ENCODE data around the gene ACP2. TPM values are rescaled to one million over a fixed set of nuclear protein-coding genes. Genes with fewer than 3 reads are reported as not detected.

Gene ACP2
- polyA plus RNA-seq, 3 donors, result 13.1 to 25.3 (median 20.5) TPM

- DNase-seq, result peak; percentile 78 to 90 (median 87)
- Histone ChIP-seq H3K9ac (ENCODE audit: insufficient read depth, low read length, poor library complexity, severe bottlenecking) (peak within 1 kb of the TSS; percentile 80), H3K79me2 (ENCODE audit: insufficient read depth, low read length) (peaks cover 49% of the 10 kb centered on the region), H3K9me3 (replicated peaks in 1 of 2; ENCODE audit: control insufficient read depth in 1 of 2, insufficient read depth in 1 of 2, low read length in 2 of 2) (no peaks in the 10 kb centered on the region), H3K27me3 (ENCODE audit: control insufficient read depth in 2 of 2, insufficient read depth in 2 of 2, low read length in 2 of 2) (no peaks in the 10 kb centered on the region), H3K36me3 (replicated peaks in 1 of 2; ENCODE audit: control insufficient read depth in 1 of 2, insufficient read depth in 2 of 2, low read length in 2 of 2) (peaks cover 14% of the 10 kb centered on the region in 2 donors), H3K4me1 (ENCODE audit: control insufficient read depth in 1 of 2, insufficient read depth in 2 of 2, low read length in 2 of 2) (peaks cover 53 to 56% of the 10 kb centered on the region in 2 donors), H3K4me3 (replicated peaks in 1 of 3; ENCODE audit: low read depth in 2 of 3, low read length in 3 of 3) (peak within 1 kb of the TSS; percentile 63 to 95 (median 80)), H4K20me1 (ENCODE audit: insufficient read depth, low read length) (peaks cover 45% of the 10 kb centered on the region), H2AFZ (ENCODE audit: insufficient read depth, low read depth, low read length, poor library complexity, severe bottlenecking) (peak within 1 kb of the TSS; percentile 86), H3K4me2 (replicated peaks; ENCODE audit: extremely low read depth, low read length, poor library complexity, severe bottlenecking) (peak within 1 kb of the TSS; percentile 85), H3K27ac (ENCODE audit: low read depth in 1 of 2, low read length in 2 of 2) (peak within 1 kb of the TSS; percentile 96)
- Mint-ChIP-seq H3K4me3 (peak within 1 kb of the TSS; percentile 83 to 94), H3K36me3 (peaks cover 7 to 14% of the 10 kb centered on the region in 2 donors), H3K27ac (peak within 1 kb of the TSS; percentile 96 to 100 (median 98)), H3K4me1 (peaks cover 55% of the 10 kb centered on the region), H3K27me3 (ENCODE audit: low read depth in 3 of 3) (peaks cover 0 to 3% (median 1%) of the 10 kb centered on the region in 3 donors), H3K9me3 (no peaks in the 10 kb centered on the region)
- WGBS (ENCODE audit: insufficient coverage), result under 1% methylated on average over 45 of the region's 57 CpGs
- intact Hi-C loops (cut with micrococcal nuclease), result loop anchor here (1.0 to 10.0 kb wide), 6 partner anchors 21 to 157 kb away; partner anchors contain the start of genes ARFGAP2 (in 2 of the 2), DDB2 (in 2 of the 2) and PSMC3 (in 1 of the 2)
- no peak for TF ChIP-seq CTCF (IDR thresholded peaks at IDR 0.05)
Measured at GRCh38 chr11:47269829-47270305, 21.3 kb upstream of the ACP2 start, which contains the start of gene MADD. Gene MADD, plus strand, starts transcription at chr11:47270133.

GRCh38 chr11:47269002-47269828, 20.6 kb upstream of the ACP2 start:
- Histone ChIP-seq H3K9me3 (replicated peaks in 1 of 2; ENCODE audit: control insufficient read depth in 1 of 2, insufficient read depth in 1 of 2, low read length in 2 of 2) (no peaks in the 10 kb centered on the region), H3K27ac (ENCODE audit: low read depth in 1 of 2, low read length in 2 of 2) (peak overlapping the region; percentile 96), H3K36me3 (replicated peaks in 1 of 2; ENCODE audit: control insufficient read depth in 1 of 2, insufficient read depth in 2 of 2, low read length in 2 of 2) (peaks cover 7 to 8% of the 10 kb centered on the region in 2 donors), H3K9ac (ENCODE audit: insufficient read depth, low read length, poor library complexity, severe bottlenecking) (peak overlapping the region; percentile 80), H2AFZ (ENCODE audit: insufficient read depth, low read depth, low read length, poor library complexity, severe bottlenecking) (peak overlapping the region; percentile 86), H3K79me2 (ENCODE audit: insufficient read depth, low read length) (peaks cover 43% of the 10 kb centered on the region), H3K4me2 (replicated peaks; ENCODE audit: extremely low read depth, low read length, poor library complexity, severe bottlenecking) (peak overlapping the region; percentile 85), H4K20me1 (ENCODE audit: insufficient read depth, low read length) (peaks cover 38% of the 10 kb centered on the region), H3K4me3 (replicated peaks in 1 of 3; ENCODE audit: low read depth in 2 of 3, low read length in 3 of 3) (peak overlapping the region; percentile 63 to 95 (median 80)), H3K4me1 (ENCODE audit: control insufficient read depth in 1 of 2, insufficient read depth in 2 of 2, low read length in 2 of 2) (peaks cover 53 to 58% of the 10 kb centered on the region in 2 donors), H3K27me3 (ENCODE audit: control insufficient read depth in 2 of 2, insufficient read depth in 2 of 2, low read length in 2 of 2) (no peaks in the 10 kb centered on the region)
- intact Hi-C loops (cut with micrococcal nuclease), result loop anchor here (1.0 to 5.0 kb wide), 5 partner anchors 20 to 158 kb away; partner anchors contain the start of genes ARFGAP2 (in 2 of the 2), DDB2 (in 2 of the 2) and PSMC3 (in 1 of the 2)
- 0% methylated on average over 42 of the region's 52 CpGs for WGBS (ENCODE audit: insufficient coverage)
- peak; percentile 23 for TF ChIP-seq CTCF (IDR thresholded peaks at IDR 0.05)
- Mint-ChIP-seq H3K4me3 (peak overlapping the region; percentile 83 to 93), H3K9me3 (no peaks in the 10 kb centered on the region), H3K27me3 (ENCODE audit: low read depth in 3 of 3) (peaks cover 0 to 3% (median 1%) of the 10 kb centered on the region in 3 donors), H3K27ac (peak overlapping the region; percentile 96 to 100 (median 98)), H3K4me1 (peaks cover 55% of the 10 kb centered on the region), H3K36me3 (peaks cover under 1 to 8% of the 10 kb centered on the region in 2 donors)
- peak; percentile 88 to 91 (median 90) for DNase-seq
